ENCODE data around the gene CDH3. TPM values are rescaled to one million over a fixed set of nuclear protein-coding genes. Genes with fewer than 3 reads are reported as not detected.

Gene CDH3
- total and polyA plus RNA-seq, 2 experiments from 2014 or later: 78.0 to 210 TPM

- ATAC-seq: no peak
- Histone ChIP-seq H2AFZ (no peak overlapping the region), H3K79me2 (replicated peaks; ENCODE audit: insufficient read depth) (no peaks in the 10 kb centered on the region), H3K36me3 (ENCODE audit: insufficient read depth) (no peaks in the 10 kb centered on the region), H3F3A (replicated peaks; ENCODE audit: low read depth) (no peaks in the 10 kb centered on the region), H3K27me3 (ENCODE audit: insufficient read depth) (no peaks in the 10 kb centered on the region), H3K4me2 (no peak overlapping the region), H4K20me1 (replicated peaks; ENCODE audit: insufficient read depth) (no peaks in the 10 kb centered on the region), H3K4me3 (no peak overlapping the region), H3K27ac (ENCODE audit: low read depth) (no peak overlapping the region), H3K9me2 (ENCODE audit: insufficient read depth) (no peaks in the 10 kb centered on the region), H3K4me1 (ENCODE audit: insufficient read depth) (no peaks in the 10 kb centered on the region)
- Mint-ChIP-seq H3K27me3 (ENCODE audit: insufficient read depth, low read depth, poor library complexity) (peaks cover 3% of the 10 kb centered on the region), H3K27ac (no peak overlapping the region), H3K4me3 (no peak overlapping the region), H3K9me3 (peaks cover 21% of the 10 kb centered on the region), H3K36me3 (ENCODE audit: low read depth) (0 out of 3 replicates have a peak, but pooled peaks cover 2% of the 10 kb centered on the region), H3K4me1 (no peaks in the 10 kb centered on the region; the same call in 2 of the 3 replicates)
- no peak for DNase-seq (ENCODE audit: low spot score)
- no peak for TF ChIP-seq STAT1 (IDR thresholded peaks at IDR 0.05; ENCODE audit: unreplicated experiment)
- TF ChIP-seq EZH2phosphoT487 (IDR thresholded peaks at IDR 0.05; ENCODE audit: unreplicated experiment): no peak
- TF ChIP-seq JUNB (IDR thresholded peaks at IDR 0.05; ENCODE audit: unreplicated experiment): no peak
- TF ChIP-seq, protein P1, sequence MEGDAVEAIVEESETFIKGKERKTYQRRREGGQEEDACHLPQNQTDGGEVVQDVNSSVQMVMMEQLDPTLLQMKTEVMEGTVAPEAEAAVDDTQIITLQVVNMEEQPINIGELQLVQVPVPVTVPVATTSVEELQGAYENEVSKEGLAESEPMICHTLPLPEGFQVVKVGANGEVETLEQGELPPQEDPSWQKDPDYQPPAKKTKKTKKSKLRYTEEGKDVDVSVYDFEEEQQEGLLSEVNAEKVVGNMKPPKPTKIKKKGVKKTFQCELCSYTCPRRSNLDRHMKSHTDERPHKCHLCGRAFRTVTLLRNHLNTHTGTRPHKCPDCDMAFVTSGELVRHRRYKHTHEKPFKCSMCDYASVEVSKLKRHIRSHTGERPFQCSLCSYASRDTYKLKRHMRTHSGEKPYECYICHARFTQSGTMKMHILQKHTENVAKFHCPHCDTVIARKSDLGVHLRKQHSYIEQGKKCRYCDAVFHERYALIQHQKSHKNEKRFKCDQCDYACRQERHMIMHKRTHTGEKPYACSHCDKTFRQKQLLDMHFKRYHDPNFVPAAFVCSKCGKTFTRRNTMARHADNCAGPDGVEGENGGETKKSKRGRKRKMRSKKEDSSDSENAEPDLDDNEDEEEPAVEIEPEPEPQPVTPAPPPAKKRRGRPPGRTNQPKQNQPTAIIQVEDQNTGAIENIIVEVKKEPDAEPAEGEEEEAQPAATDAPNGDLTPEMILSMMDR (conservative IDR thresholded peaks at IDR 0.05; ENCODE audit: low read depth in 2 of 2): no peak
- no peak for TF ChIP-seq POLR2AphosphoS5 (IDR thresholded peaks at IDR 0.05; ENCODE audit: low read depth)
- no peak for TF ChIP-seq CREB1 (CRISPR knock-in tag; IDR thresholded peaks at IDR 0.05; ENCODE audit: low read depth)
- no peak for TF ChIP-seq EZH2 (IDR thresholded peaks at IDR 0.05; ENCODE audit: low read depth, unreplicated experiment)
- TF ChIP-seq ZNF114 (CRISPR knock-in tag; IDR thresholded peaks at IDR 0.05): no peak
- no peak for TF ChIP-seq NANOG (IDR thresholded peaks at IDR 0.05; ENCODE audit: borderline replicate concordance)
- TF ChIP-seq ZNF331 (CRISPR knock-in tag; IDR thresholded peaks at IDR 0.05; ENCODE audit: low read depth): no peak
- TF ChIP-seq, protein P2, sequence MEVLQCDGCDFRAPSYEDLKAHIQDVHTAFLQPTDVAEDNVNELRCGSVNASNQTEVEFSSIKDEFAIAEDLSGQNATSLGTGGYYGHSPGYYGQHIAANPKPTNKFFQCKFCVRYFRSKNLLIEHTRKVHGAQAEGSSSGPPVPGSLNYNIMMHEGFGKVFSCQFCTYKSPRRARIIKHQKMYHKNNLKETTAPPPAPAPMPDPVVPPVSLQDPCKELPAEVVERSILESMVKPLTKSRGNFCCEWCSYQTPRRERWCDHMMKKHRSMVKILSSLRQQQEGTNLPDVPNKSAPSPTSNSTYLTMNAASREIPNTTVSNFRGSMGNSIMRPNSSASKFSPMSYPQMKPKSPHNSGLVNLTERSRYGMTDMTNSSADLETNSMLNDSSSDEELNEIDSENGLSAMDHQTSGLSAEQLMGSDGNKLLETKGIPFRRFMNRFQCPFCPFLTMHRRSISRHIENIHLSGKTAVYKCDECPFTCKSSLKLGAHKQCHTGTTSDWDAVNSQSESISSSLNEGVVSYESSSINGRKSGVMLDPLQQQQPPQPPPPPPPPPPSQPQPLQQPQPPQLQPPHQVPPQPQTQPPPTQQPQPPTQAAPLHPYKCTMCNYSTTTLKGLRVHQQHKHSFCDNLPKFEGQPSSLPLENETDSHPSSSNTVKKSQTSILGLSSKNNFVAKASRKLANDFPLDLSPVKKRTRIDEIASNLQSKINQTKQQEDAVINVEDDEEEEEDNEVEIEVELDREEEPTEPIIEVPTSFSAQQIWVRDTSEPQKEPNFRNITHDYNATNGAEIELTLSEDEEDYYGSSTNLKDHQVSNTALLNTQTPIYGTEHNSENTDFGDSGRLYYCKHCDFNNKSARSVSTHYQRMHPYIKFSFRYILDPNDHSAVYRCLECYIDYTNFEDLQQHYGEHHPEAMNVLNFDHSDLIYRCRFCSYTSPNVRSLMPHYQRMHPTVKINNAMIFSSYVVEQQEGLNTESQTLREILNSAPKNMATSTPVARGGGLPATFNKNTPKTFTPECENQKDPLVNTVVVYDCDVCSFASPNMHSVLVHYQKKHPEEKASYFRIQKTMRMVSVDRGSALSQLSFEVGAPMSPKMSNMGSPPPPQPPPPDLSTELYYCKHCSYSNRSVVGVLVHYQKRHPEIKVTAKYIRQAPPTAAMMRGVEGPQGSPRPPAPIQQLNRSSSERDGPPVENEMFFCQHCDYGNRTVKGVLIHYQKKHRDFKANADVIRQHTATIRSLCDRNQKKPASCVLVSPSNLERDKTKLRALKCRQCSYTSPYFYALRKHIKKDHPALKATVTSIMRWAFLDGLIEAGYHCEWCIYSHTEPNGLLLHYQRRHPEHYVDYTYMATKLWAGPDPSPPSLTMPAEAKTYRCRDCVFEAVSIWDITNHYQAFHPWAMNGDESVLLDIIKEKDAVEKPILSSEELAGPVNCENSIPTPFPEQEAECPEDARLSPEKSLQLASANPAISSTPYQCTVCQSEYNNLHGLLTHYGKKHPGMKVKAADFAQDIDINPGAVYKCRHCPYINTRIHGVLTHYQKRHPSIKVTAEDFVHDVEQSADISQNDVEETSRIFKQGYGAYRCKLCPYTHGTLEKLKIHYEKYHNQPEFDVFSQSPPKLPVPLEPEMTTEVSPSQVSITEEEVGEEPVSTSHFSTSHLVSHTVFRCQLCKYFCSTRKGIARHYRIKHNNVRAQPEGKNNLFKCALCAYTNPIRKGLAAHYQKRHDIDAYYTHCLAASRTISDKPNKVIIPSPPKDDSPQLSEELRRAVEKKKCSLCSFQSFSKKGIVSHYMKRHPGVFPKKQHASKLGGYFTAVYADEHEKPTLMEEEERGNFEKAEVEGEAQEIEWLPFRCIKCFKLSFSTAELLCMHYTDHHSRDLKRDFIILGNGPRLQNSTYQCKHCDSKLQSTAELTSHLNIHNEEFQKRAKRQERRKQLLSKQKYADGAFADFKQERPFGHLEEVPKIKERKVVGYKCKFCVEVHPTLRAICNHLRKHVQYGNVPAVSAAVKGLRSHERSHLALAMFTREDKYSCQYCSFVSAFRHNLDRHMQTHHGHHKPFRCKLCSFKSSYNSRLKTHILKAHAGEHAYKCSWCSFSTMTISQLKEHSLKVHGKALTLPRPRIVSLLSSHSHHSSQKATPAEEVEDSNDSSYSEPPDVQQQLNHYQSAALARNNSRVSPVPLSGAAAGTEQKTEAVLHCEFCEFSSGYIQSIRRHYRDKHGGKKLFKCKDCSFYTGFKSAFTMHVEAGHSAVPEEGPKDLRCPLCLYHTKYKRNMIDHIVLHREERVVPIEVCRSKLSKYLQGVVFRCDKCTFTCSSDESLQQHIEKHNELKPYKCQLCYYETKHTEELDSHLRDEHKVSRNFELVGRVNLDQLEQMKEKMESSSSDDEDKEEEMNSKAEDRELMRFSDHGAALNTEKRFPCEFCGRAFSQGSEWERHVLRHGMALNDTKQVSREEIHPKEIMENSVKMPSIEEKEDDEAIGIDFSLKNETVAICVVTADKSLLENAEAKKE (CRISPR knock-in tag; IDR thresholded peaks at IDR 0.05): no peak
- no peak for TF ChIP-seq ETS1 (IDR thresholded peaks at IDR 0.05)
- no peak for TF ChIP-seq REST (IDR thresholded peaks at IDR 0.05; ENCODE audit: unreplicated experiment)
Measured at GRCh38 chr16:68612996-68613395, 32.1 kb upstream of the CDH3 start.

All from GM23338 (cell line).